Activated naive CD8-positive, alpha-beta T cell treated with anti-CD3 and anti-CD28 coated beads for 36 hours (primary cell): ENCODE results near the gene SIPA1L3. TPM values are rescaled to one million over a fixed set of nuclear protein-coding genes. Genes with fewer than 3 reads are reported as not detected.

Source experiments
- DNase-seq: peaks from one replicate; pipeline ENCODE4 v3.0.0; 2021
- H3K27ac Mint-ChIP-seq: one replicate; pipeline ENCODE4 v1.8.0; 2022; ENCODE audit warnings: mild to moderate bottlenecking, moderate library complexity, mixed read lengths
- H3K27me3 Mint-ChIP-seq: one replicate; pipeline ENCODE4 v1.8.0; 2022; ENCODE audit warnings: mild to moderate bottlenecking, mixed read lengths
- H3K36me3 Mint-ChIP-seq: one replicate; pipeline ENCODE4 v1.8.0; 2021; ENCODE audit warnings: mild to moderate bottlenecking, mixed read lengths
- H3K4me1 Mint-ChIP-seq: one replicate; pipeline ENCODE4 v1.8.0; 2021; ENCODE audit warnings: mixed read lengths
- H3K4me3 Mint-ChIP-seq: one replicate; pipeline ENCODE4 v1.8.0; 2022; ENCODE audit warnings: mild to moderate bottlenecking, moderate library complexity, mixed read lengths
- H3K9me3 Mint-ChIP-seq: one replicate; pipeline ENCODE4 v1.8.0; 2022; ENCODE audit warnings: mixed read lengths
- total RNA-seq, 2 experiments: library from RNA; stranded (reverse); gene quantifications; one replicate each; pipeline ENCODE4 v1.2.3, GENCODE V29; 2021

The SIPA1L3 gene
- total RNA-seq, 2 experiments from 2014 or later: 9.1 to 9.7 TPM

DNA sequence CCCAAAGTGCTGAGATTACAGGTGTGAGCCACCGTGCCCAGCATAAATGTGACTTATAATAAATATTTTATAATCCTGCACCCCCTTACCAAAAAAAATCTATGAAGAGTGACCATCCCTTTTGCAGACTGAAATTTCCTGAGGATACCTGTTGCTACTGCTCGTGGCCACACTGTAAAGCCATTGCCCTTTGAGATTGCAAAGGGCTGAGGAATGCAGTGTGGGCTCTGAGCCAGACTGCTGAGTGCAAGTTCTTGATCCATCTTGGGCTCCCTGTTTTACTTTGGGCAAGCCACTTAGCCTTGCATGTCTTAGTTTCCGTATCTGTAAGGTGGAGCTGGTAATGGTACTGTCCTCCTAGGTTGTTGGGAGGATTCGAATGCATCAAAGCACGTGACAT lies 23.4 kb downstream of the SIPA1L3 start:
- Mint-ChIP-seq H3K4me1 (peaks cover 10% of the 10 kb centered on the region), H3K9me3 (peaks cover 2% of the 10 kb centered on the region), H3K4me3 (no peak overlapping the region), H3K27ac (no peak overlapping the region), H3K36me3 (peaks cover 26% of the 10 kb centered on the region), H3K27me3 (no peaks in the 10 kb centered on the region)
- no peak for DNase-seq

DNA sequence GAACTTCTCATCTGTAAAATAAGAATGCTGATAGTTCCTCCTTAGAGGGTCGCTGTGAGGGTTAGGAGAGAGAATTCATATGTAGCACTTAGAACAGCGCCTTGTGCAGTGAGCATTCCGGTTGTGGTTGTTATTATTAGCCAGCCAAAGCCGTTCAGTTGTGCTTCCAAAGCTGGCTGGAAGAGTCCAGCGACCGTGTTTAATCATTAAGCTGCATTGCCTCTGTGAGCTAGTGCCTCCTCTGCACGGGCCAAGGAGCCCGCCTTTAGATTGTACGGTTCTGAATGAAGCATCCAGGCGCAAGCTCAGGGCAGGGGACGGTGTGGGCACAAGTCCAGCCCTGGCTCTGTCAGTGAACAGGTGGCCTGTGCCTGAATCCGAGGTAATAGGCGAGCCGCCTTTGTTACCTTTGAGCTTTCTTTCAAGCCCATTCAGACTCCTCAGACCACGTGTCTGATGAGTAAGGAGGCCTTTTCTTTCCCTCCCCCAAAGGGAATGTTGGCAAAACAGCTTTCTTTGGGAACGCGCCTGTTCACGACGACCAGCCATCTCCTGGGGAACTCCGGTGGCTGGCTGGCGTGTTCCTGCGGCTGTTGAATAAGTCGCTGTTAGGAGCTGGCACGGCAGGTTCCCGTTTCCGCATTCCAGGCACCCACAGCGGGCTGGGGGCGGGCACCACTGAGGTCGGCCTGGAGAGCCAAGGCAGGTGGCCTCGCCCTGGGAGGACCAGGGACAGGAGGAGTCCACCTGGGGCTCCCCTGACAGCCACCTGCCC lies 25.1 kb downstream of the SIPA1L3 start:
- Mint-ChIP-seq H3K27me3 (no peaks in the 10 kb centered on the region), H3K9me3 (peaks cover 11% of the 10 kb centered on the region), H3K4me3 (no peak overlapping the region), H3K27ac (peak overlapping the region; percentile 52), H3K4me1 (peaks cover 10% of the 10 kb centered on the region), H3K36me3 (peaks cover 39% of the 10 kb centered on the region)
- no peak for DNase-seq

DNA sequence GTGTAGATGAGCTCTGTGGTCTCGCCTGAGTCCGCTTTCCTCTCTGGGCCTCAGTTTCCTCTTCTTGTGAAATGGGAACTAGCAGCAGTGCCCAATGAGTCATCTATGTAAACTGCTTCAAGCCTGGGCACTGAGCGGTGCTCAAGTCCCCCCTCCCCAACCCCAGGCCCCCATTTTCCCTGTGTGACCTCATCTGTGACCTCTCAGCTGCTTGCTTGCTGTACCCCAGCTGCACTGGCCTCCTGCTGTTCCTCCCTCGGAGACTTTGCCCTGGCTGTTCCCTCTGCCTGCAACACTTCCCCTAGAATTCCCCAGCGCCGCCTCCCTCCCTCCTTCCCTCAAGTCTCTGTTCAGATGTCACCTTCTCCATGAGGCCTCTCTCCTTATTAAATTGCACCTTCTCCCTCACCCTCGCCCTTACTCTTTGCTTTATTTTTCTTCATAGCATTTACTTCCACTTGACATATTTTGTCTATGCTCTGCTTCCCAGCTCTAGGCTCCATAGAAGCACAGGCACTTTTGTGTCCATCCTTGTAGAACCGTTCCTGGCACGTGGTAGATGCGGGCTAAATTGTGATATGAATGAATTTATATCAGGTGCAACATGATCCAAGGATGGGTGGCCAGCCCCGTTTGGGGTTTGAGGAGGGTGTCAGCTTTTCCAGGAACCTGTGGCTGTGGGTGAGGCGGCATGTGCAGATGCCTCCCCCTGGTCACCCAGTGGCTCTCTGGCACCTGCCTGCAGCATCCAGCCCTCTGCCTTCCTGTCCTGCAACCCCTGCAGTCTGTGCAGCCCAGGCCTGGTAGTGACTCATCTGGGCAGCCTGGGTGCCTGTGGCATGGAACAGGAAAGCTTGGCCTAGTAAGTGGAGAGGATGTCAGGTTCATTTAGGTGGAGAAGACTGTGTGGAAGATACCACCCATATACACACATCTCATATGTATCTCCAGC lies 26.3 kb downstream of the SIPA1L3 start:
- DNase-seq: no peak
- Mint-ChIP-seq H3K4me3 (no peak overlapping the region), H3K27me3 (no peaks in the 10 kb centered on the region), H3K4me1 (peaks cover 13% of the 10 kb centered on the region), H3K27ac (peak overlapping the region; percentile 52), H3K36me3 (peaks cover 42% of the 10 kb centered on the region), H3K9me3 (peaks cover 11% of the 10 kb centered on the region)

DNA sequence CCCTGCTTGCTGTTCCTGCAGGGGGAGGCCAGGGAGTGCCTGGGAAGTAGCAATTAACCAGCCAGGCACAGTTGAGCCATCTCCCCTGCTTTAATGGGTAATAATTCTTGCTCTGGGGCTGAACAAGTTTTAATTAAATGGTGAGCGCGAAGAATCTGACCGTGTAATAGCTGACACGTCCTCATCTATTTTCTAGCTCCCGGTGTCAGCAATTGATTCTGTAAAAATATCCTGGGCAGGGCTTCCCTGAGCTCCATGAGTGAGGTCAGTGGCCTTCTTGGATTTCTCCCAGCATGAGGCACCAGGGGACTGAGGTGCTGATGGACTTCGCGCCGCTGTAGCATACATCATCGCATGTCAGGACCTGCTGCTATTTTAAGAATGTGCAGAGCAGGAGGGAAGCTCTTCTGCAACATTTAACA lies 26.9 kb downstream of the SIPA1L3 start:
- H3K27me3 Mint-ChIP-seq: no peaks in the 10 kb centered on the region
- H3K36me3 Mint-ChIP-seq: peaks cover 45% of the 10 kb centered on the region
- DNase-seq: no peak
- H3K4me3 Mint-ChIP-seq: no peak overlapping the region
- H3K4me1 Mint-ChIP-seq: peaks cover 12% of the 10 kb centered on the region
- peaks cover 13% of the 10 kb centered on the region for H3K9me3 Mint-ChIP-seq
- H3K27ac Mint-ChIP-seq: no peak overlapping the region

DNA sequence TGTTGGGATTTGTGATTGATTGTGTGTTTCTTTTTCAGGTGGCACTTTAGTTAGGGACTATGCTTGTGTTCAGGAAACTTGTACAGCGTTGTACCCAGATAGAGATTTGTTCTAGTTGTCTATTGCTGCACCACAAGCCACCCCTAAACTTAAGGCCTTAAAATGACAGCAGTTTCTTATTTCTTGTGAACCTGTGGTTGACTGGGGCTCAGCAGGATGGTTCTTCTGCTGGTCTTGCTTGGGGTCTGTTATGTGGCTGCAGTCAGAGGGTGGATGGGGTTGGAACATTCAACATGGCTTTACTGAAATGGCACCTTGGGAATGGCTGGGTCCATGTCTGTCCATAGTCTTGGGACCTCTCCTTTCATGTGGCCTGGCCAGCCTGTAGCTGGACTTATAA lies 28.3 kb downstream of the SIPA1L3 start:
- no peak for DNase-seq
- Mint-ChIP-seq H3K9me3 (peaks cover 13% of the 10 kb centered on the region), H3K27ac (no peak overlapping the region), H3K27me3 (no peaks in the 10 kb centered on the region), H3K4me1 (peaks cover 12% of the 10 kb centered on the region), H3K4me3 (no peak overlapping the region), H3K36me3 (peaks cover 44% of the 10 kb centered on the region)

DNA sequence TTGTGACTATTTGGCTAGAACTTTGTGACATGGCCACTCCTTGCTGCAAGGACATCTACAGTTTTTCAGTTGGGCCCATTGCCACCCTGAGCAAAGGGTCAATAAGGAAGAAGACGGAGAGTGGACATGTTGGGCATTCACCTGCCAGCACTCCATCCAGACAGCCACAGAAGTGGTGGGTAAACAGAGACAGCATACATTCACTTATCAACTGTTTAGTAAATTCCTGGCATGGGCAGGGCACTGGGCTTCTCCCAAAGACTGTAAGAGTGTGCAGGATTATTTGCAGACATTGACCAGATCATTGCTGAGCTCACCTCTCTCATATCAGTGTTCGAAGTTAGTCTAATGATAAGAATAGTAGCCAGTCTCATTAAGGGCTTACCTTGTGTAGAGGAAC lies 29.2 kb downstream of the SIPA1L3 start:
- DNase-seq: no peak
- Mint-ChIP-seq H3K4me1 (peaks cover 12% of the 10 kb centered on the region), H3K4me3 (no peak overlapping the region), H3K27ac (no peak overlapping the region), H3K36me3 (peaks cover 42% of the 10 kb centered on the region), H3K27me3 (no peaks in the 10 kb centered on the region), H3K9me3 (peaks cover 13% of the 10 kb centered on the region)

DNA sequence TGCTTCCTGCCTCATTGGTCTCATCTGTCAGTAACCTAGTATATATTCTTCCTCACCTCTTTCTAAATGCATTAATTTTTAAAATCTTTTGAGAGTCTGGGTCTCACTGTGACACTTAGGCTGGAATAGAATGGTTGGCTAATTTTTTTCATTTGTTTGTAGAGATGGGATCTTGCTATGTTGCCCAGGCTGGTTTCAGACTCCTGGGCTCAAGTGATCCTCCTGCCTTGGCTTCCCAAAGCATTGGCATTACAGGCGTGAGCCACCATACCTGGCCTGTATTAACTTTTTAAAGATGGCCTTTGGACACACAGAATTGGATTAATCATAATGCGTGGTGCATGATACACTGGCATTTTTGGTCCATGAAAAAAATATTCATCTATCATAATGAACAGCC lies 29.9 kb downstream of the SIPA1L3 start:
- peaks cover 40% of the 10 kb centered on the region for H3K36me3 Mint-ChIP-seq
- H3K4me3 Mint-ChIP-seq: no peak overlapping the region
- peaks cover 12% of the 10 kb centered on the region for H3K4me1 Mint-ChIP-seq
- H3K27ac Mint-ChIP-seq: no peak overlapping the region
- DNase-seq: no peak
- H3K9me3 Mint-ChIP-seq: peaks cover 13% of the 10 kb centered on the region
- no peaks in the 10 kb centered on the region for H3K27me3 Mint-ChIP-seq

DNA sequence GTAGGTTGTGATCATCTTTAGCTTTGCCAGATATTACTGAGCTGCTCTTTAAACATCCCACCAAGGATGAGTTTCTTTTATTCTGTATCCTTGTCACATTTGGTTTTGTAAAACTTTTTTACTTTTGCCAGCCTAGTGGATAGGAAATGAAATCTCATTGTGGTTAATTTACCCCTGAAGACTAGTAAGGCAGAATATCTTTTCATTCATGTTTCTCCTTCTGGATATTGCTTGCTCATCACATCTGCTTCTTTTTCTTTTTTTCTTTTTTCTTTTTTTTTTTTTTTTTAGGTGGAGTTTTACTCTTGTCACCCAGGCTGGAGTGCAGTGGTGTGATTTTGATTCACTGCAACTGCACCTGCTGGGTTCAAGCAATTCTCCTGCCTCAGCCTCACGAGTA lies 31.3 kb downstream of the SIPA1L3 start:
- no peak overlapping the region for H3K4me3 Mint-ChIP-seq
- peaks cover 4% of the 10 kb centered on the region for H3K4me1 Mint-ChIP-seq
- no peak overlapping the region for H3K27ac Mint-ChIP-seq
- H3K9me3 Mint-ChIP-seq: peaks cover 13% of the 10 kb centered on the region
- H3K27me3 Mint-ChIP-seq: no peaks in the 10 kb centered on the region
- peaks cover 37% of the 10 kb centered on the region for H3K36me3 Mint-ChIP-seq
- DNase-seq: no peak

DNA sequence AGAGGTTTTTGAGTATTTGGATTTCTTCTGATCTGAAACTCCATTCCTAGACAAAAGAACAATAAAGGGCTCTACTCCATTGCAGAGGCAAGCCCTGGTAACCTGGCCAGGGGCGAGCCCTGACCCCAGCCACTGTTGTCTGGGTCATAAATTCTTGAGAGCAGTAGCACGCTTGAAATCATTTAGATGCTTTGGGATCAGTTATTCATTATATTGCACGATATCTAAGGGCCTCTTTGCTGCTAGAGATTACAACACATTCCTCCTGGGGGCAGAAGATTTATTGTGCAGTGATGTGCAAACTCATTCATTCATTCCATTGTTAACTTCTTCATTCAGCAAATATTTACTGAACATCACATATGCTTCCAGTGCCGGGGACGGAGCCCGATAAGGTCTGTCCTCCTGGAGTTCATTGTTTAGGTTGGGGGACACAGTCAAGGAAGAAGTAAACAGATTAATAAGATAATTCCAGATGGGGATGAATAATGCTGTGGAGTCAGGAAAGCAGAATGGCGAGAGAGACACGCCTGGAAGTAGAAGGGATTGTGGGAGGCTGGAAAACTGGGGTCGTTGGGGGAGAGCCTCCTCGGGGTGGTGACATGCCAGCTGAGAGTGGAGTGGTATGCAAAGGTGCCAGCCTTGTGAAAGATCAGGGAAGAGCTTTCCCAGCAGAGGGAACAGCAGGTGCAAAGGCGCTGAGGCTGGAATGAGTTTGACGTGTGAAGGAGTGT lies 34.9 kb downstream of the SIPA1L3 start:
- no peak overlapping the region for H3K4me3 Mint-ChIP-seq
- H3K4me1 Mint-ChIP-seq: peaks cover 4% of the 10 kb centered on the region
- peaks cover 2% of the 10 kb centered on the region for H3K9me3 Mint-ChIP-seq
- no peaks in the 10 kb centered on the region for H3K27me3 Mint-ChIP-seq
- DNase-seq: no peak
- H3K27ac Mint-ChIP-seq: no peak overlapping the region
- peaks cover 7% of the 10 kb centered on the region for H3K36me3 Mint-ChIP-seq

DNA sequence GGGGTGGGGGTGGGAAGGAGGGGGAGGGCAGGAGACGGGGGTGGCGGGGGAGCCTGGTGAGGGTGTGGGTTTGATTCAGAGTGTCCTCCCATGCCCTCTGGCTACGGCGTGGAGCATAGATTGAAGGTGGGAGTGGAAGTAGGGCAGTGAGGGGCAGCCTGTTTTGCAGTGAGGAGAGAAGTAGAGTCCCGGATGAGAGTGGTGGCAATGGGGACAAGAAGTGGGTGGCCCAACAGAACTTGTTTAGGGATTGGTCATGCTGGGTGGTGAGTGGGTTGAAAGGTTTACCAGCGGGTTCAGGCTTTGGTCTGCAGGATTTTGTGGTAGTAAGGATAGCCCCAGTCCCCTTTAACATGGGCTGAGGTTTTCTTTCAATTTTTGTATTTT lies 35.5 kb downstream of the SIPA1L3 start:
- Mint-ChIP-seq H3K9me3 (peaks cover 2% of the 10 kb centered on the region), H3K27ac (no peak overlapping the region), H3K4me3 (no peak overlapping the region), H3K4me1 (peaks cover 4% of the 10 kb centered on the region), H3K27me3 (no peaks in the 10 kb centered on the region), H3K36me3 (peaks cover 7% of the 10 kb centered on the region)
- no peak for DNase-seq

DNA sequence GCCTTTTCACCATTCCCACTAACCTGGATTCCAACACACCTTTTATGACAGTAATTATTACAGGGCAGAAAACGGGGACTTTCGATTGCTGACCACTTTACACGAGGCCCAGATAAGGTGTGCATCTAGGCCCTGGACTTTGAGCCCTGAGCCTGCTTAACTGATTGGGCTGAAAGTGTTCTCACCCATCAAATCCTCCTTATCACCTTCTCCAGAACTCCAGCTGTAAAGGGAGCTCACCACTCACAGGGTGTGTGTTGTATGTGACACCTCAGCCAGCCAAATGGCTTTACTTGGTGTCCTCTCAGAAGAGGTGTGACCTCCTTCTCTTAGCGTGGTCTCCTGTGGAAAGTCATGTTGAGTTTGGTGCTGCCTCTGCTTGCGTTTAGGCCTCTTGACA lies 36.5 kb downstream of the SIPA1L3 start:
- Mint-ChIP-seq H3K27me3 (no peaks in the 10 kb centered on the region), H3K27ac (no peak overlapping the region), H3K36me3 (peaks cover 4% of the 10 kb centered on the region), H3K9me3 (peaks cover 2% of the 10 kb centered on the region), H3K4me1 (no peaks in the 10 kb centered on the region), H3K4me3 (no peak overlapping the region)
- DNase-seq: no peak

DNA sequence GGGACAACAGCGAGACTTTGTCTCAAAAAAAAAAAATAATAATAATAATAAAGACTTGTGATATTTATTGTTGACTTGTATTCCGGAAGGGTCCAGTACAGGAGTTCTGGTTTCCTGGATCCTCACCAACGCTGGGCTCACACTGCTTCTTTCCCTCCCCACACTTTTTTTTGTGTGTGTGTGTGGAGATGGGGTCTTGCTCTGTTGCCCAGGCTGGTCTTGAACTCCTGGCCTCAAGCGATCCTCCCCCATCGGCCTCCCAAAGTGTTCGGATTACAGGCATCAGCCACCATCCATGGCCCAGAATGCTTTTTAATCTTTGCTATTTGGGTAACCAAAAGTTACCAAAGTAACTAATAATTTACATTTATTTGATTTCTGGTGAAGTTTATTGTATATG lies 39.1 kb downstream of the SIPA1L3 start:
- H3K4me3 Mint-ChIP-seq: no peak overlapping the region
- H3K9me3 Mint-ChIP-seq: peaks cover 1% of the 10 kb centered on the region
- no peak for DNase-seq
- peaks cover 6% of the 10 kb centered on the region for H3K36me3 Mint-ChIP-seq
- no peak overlapping the region for H3K27ac Mint-ChIP-seq
- no peaks in the 10 kb centered on the region for H3K27me3 Mint-ChIP-seq
- no peaks in the 10 kb centered on the region for H3K4me1 Mint-ChIP-seq

DNA sequence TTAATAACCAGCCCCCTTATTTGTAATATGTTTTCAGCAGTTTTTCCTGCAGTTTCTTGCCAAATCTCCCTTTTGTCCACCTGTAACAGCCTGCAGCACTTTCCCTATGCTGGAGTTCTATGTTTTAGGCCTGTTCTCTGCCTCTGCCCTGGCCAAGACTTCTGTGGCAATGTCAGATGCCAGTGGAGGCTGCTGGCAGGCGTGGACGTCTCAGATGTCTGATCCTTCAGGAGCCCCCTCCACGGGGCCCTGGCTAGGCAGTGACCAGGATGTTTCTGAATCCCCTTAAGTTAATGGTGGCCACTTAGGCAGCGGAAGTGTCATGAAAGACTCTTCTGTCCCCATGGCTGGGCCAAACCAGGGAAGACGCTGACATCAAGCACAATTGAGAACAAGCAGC lies 40.8 kb downstream of the SIPA1L3 start:
- Mint-ChIP-seq H3K27me3 (no peaks in the 10 kb centered on the region), H3K36me3 (peaks cover 8% of the 10 kb centered on the region), H3K4me3 (no peak overlapping the region), H3K4me1 (no peaks in the 10 kb centered on the region), H3K27ac (no peak overlapping the region), H3K9me3 (peaks cover 1% of the 10 kb centered on the region)
- DNase-seq: no peak

DNA sequence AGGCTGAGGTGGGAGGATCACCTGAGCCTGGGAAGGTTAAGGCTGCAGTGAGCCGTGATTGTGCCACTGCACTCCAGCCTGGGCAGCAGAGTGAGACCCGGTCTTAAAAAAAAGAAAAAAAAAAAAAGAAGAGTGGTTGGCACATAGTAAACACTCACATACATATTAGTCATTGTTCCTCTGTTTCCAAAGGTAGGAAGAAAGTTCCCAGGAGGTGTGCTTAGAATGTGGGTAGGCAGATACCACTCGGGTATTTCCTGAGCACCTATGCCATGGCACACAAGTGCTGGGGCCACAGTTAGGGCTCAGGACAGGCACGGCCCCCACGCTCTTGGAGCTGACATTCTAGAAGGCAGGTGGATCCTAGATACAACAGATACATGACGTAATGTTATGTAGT lies 41.4 kb downstream of the SIPA1L3 start:
- Mint-ChIP-seq H3K27ac (no peak overlapping the region), H3K27me3 (no peaks in the 10 kb centered on the region), H3K4me3 (no peak overlapping the region), H3K36me3 (peaks cover 8% of the 10 kb centered on the region), H3K4me1 (no peaks in the 10 kb centered on the region), H3K9me3 (peaks cover 1% of the 10 kb centered on the region)
- DNase-seq: no peak
